Measurements from ENCODE around the gene RIC8B.

DNA sequence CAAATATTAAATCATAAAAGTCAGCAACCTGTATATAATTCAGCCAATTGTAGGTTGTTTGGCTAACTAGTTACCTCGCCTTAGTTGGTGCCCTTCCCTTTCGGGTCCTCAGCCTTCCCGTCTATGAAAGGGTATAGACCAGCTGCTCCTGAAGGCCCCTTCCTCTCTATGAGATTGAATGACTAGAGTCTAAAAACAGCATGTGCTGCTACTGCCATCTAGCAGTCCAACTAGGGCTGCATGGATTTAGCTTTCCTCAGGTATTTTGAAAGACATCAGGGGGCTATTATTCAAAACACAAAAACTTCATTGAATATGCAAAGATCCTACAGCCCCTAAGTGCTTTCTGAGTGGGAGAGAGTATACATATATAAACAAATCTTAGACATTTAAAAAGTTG, 144.3 kb downstream of the RIC8B start:
- TF ChIP-seq, protein P1, sequence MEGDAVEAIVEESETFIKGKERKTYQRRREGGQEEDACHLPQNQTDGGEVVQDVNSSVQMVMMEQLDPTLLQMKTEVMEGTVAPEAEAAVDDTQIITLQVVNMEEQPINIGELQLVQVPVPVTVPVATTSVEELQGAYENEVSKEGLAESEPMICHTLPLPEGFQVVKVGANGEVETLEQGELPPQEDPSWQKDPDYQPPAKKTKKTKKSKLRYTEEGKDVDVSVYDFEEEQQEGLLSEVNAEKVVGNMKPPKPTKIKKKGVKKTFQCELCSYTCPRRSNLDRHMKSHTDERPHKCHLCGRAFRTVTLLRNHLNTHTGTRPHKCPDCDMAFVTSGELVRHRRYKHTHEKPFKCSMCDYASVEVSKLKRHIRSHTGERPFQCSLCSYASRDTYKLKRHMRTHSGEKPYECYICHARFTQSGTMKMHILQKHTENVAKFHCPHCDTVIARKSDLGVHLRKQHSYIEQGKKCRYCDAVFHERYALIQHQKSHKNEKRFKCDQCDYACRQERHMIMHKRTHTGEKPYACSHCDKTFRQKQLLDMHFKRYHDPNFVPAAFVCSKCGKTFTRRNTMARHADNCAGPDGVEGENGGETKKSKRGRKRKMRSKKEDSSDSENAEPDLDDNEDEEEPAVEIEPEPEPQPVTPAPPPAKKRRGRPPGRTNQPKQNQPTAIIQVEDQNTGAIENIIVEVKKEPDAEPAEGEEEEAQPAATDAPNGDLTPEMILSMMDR (IDR thresholded peaks at IDR 0.05): no peak
- TF ChIP-seq POLR2AphosphoS5 (IDR thresholded peaks at IDR 0.05): no peak

Measured in suprapubic skin (tissue), 3 donors.